ENCODE results near the gene ITFG1. TPM values are rescaled to one million over a fixed set of nuclear protein-coding genes. Genes with fewer than 3 reads are reported as not detected.
"Not testable (repeated sequence)": the region's sequence is repeated elsewhere in the genome, so short reads cannot be mapped to it uniquely, and the experiment has no call there.

The ITFG1 gene
- total and polyA plus RNA-seq, 2 of the 8 experiments (the other 6 are each of a cell fraction or from before 2014, with no cell fraction given): 13.8 to 22.2 TPM

- H3K4ac ChIP-seq (replicated peaks; ENCODE audit: insufficient read length, low read depth, low read length); POLR2A ChIA-PET (ENCODE audit: partially characterized antibody); CTCF ChIA-PET (ENCODE audit: partially characterized antibody); H3K27me3 ChIP-seq (replicated peaks in 1 of 4; ENCODE audit: control insufficient read depth in 3 of 4, extremely low read depth in 1 of 4, insufficient read depth in 3 of 4, low read length in 3 of 4); H2BK20ac ChIP-seq (ENCODE audit: low read length); H3K18ac ChIP-seq (ENCODE audit: extremely low read depth, low read length); H3K27ac ChIP-seq (ENCODE audit: low read depth, low read length); H2BK5ac ChIP-seq (ENCODE audit: low read depth, low read length); H4K5ac ChIP-seq (ENCODE audit: insufficient read length, low read depth, low read length); H3K36me3 ChIP-seq (ENCODE audit: control insufficient read depth in 2 of 4, insufficient read depth in 4 of 4, low read length in 3 of 4); H2BK120ac ChIP-seq (replicated peaks; ENCODE audit: low read depth, low read length); H3K9ac ChIP-seq (replicated peaks in 1 of 4; ENCODE audit: extremely low read depth in 1 of 4, low read depth in 3 of 4, low read length in 3 of 4); H3K14ac ChIP-seq (ENCODE audit: insufficient read length); H2AK5ac ChIP-seq (ENCODE audit: low read depth, low read length); H3K23ac ChIP-seq (ENCODE audit: insufficient read length); H3K79me1 ChIP-seq (ENCODE audit: low read depth, low read length); H3K56ac ChIP-seq (replicated peaks; ENCODE audit: insufficient read length, low read depth, low read length); H2BK15ac ChIP-seq (ENCODE audit: low read length); H3K23me2 ChIP-seq (ENCODE audit: low read depth, low read length); H4K8ac ChIP-seq (ENCODE audit: extremely low read depth, insufficient read depth, low read length); H4K20me1 ChIP-seq (replicated peaks in 1 of 2; ENCODE audit: control insufficient read depth in 1 of 2, insufficient read depth in 2 of 2, low read length in 2 of 2); H3K4me2 ChIP-seq (ENCODE audit: insufficient read depth in 1 of 2, low read depth in 2 of 2, low read length in 2 of 2); H3K4me1 ChIP-seq (replicated peaks in 1 of 4; ENCODE audit: control insufficient read depth in 3 of 4, insufficient read depth in 4 of 4, low read length in 3 of 4); DNase-seq (ENCODE audit: low read depth in 1 of 2, low spot score in 2 of 2); H3K4me3 ChIP-seq (ENCODE audit: extremely low read depth in 1 of 4, insufficient read depth in 2 of 4, low read depth in 3 of 4, low read length in 4 of 4); H3K79me2 ChIP-seq (ENCODE audit: control insufficient read depth in 1 of 2, insufficient read depth in 2 of 2, low read length in 2 of 2); H4K91ac ChIP-seq (replicated peaks; ENCODE audit: insufficient read length, low read length); H2AFZ ChIP-seq (ENCODE audit: low read length); H2BK12ac ChIP-seq (ENCODE audit: low read depth, low read length); FAIRE-seq: not testable (repeated sequence)
- 85% methylated on average over 1 of the region's 2 CpGs; no CpG with 5 or more reads in 1 of the 2 experiments for WGBS, 2 experiments (ENCODE audit: extremely low coverage in 1 of 2, insufficient coverage in 1 of 2, insufficient read length in 1 of 2, insufficient replicate concordance in 2 of 2, low coverage in 1 of 2, low lambda C conversion rate in 2 of 2, missing lambda C conversion rate in 1 of 2)
- peaks cover 7 to 15% of the 10 kb centered on the region in 2 experiments; a peak in 3 of 4 replicates for H3K9me3 ChIP-seq (ENCODE audit: insufficient read depth in 2 of 2, low read depth in 1 of 2, low read length in 1 of 2)
These were observed 111.8 kb downstream of the ITFG1 start for GRCh38 chr16:47349029-47349428.

GRCh38 chr16:47347021-47347696 lies 113.7 kb downstream of the ITFG1 start:
- H3K4ac ChIP-seq (replicated peaks; ENCODE audit: insufficient read length, low read depth, low read length); FAIRE-seq; DNase-seq (ENCODE audit: low read depth in 1 of 2, low spot score in 2 of 2); H4K91ac ChIP-seq (replicated peaks; ENCODE audit: insufficient read length, low read length); H2BK12ac ChIP-seq (ENCODE audit: low read depth, low read length); H3K27me3 ChIP-seq (replicated peaks in 1 of 4; ENCODE audit: control insufficient read depth in 3 of 4, extremely low read depth in 1 of 4, insufficient read depth in 3 of 4, low read length in 3 of 4); H3K4me3 ChIP-seq (ENCODE audit: extremely low read depth in 1 of 4, insufficient read depth in 2 of 4, low read depth in 3 of 4, low read length in 4 of 4); H3K79me2 ChIP-seq (ENCODE audit: control insufficient read depth in 1 of 2, insufficient read depth in 2 of 2, low read length in 2 of 2); H2BK20ac ChIP-seq (ENCODE audit: low read length); H3K14ac ChIP-seq (ENCODE audit: insufficient read length); H3K27ac ChIP-seq (ENCODE audit: low read depth, low read length); H4K5ac ChIP-seq (ENCODE audit: insufficient read length, low read depth, low read length); H3K4me2 ChIP-seq (ENCODE audit: insufficient read depth in 1 of 2, low read depth in 2 of 2, low read length in 2 of 2); H2BK15ac ChIP-seq (ENCODE audit: low read length); H3K36me3 ChIP-seq (ENCODE audit: control insufficient read depth in 2 of 4, insufficient read depth in 4 of 4, low read length in 3 of 4); H3K9ac ChIP-seq (replicated peaks in 1 of 4; ENCODE audit: extremely low read depth in 1 of 4, low read depth in 3 of 4, low read length in 3 of 4); H4K20me1 ChIP-seq (replicated peaks in 1 of 2; ENCODE audit: control insufficient read depth in 1 of 2, insufficient read depth in 2 of 2, low read length in 2 of 2); H3K18ac ChIP-seq (ENCODE audit: extremely low read depth, low read length); POLR2A ChIA-PET (ENCODE audit: partially characterized antibody); H3K23me2 ChIP-seq (ENCODE audit: low read depth, low read length); H2BK120ac ChIP-seq (replicated peaks; ENCODE audit: low read depth, low read length); CTCF ChIA-PET (ENCODE audit: partially characterized antibody); H2BK5ac ChIP-seq (ENCODE audit: low read depth, low read length); H2AK5ac ChIP-seq (ENCODE audit: low read depth, low read length); H3K4me1 ChIP-seq (replicated peaks in 1 of 4; ENCODE audit: control insufficient read depth in 3 of 4, insufficient read depth in 4 of 4, low read length in 3 of 4); H3K23ac ChIP-seq (ENCODE audit: insufficient read length); H2AFZ ChIP-seq (ENCODE audit: low read length); H3K56ac ChIP-seq (replicated peaks; ENCODE audit: insufficient read length, low read depth, low read length); H3K79me1 ChIP-seq (ENCODE audit: low read depth, low read length): not testable (repeated sequence)
- 96% methylated on average over 23 of the region's 23 CpGs; no CpG with 5 or more reads in 1 of the 2 experiments for WGBS, 2 experiments (ENCODE audit: extremely low coverage in 1 of 2, insufficient coverage in 1 of 2, insufficient read length in 1 of 2, insufficient replicate concordance in 2 of 2, low coverage in 1 of 2, low lambda C conversion rate in 2 of 2, missing lambda C conversion rate in 1 of 2)
- H3K9me3 ChIP-seq (ENCODE audit: insufficient read depth in 2 of 2, low read depth in 1 of 2, low read length in 1 of 2): peaks cover 7 to 15% of the 10 kb centered on the region in 2 experiments; a peak in 3 of 4 replicates
- 0 out of 2 replicates have a peak overlapping the region, but pooled peaks have one; percentile 57 for H4K8ac ChIP-seq (ENCODE audit: extremely low read depth, insufficient read depth, low read length)

Measured in H1 (cell line).